Measurements from ENCODE around the gene FCRL2.
"Not testable (repeated sequence)": the region's sequence is repeated elsewhere in the genome, so short reads cannot be mapped to it uniquely, and the experiment has no call there.

FCRL2 gene

GRCh38 chr1:157748262-157748817, 28.6 kb downstream of the FCRL2 start:
- no peak for DNase-seq

GRCh38 chr1:157739229-157739901, 37.6 kb downstream of the FCRL2 start:
- no peak for DNase-seq

- not testable (repeated sequence) for DNase-seq
These were observed 40.9 kb downstream of the FCRL2 start for GRCh38 chr1:157735991-157736390.

- no peak for DNase-seq
These were observed 42.6 kb downstream of the FCRL2 start for GRCh38 chr1:157734321-157734720.

GRCh38 chr1:157732755-157733154, 44.2 kb downstream of the FCRL2 start:
- DNase-seq, result no peak

GRCh38 chr1:157725221-157725577, 51.7 kb downstream of the FCRL2 start:
- DNase-seq, result no peak

- DNase-seq, result no peak
These were observed 52.3 kb downstream of the FCRL2 start for GRCh38 chr1:157724537-157725220.

- no peak for DNase-seq
These were observed 53.8 kb downstream of the FCRL2 start for GRCh38 chr1:157723157-157723556.

GRCh38 chr1:157721985-157722384, 54.9 kb downstream of the FCRL2 start:
- no peak for DNase-seq

GRCh38 chr1:157715736-157716135, 61.2 kb downstream of the FCRL2 start:
- DNase-seq, result no peak

- no peak for DNase-seq
These were observed 65.1 kb downstream of the FCRL2 start for GRCh38 chr1:157711802-157712201.

GRCh38 chr1:157704878-157705277, 72.1 kb downstream of the FCRL2 start:
- no peak for DNase-seq

GRCh38 chr1:157703981-157704380, 73.0 kb downstream of the FCRL2 start:
- no peak for DNase-seq

- no peak for DNase-seq
These were observed 74.6 kb downstream of the FCRL2 start for GRCh38 chr1:157702308-157702825.

- no peak for DNase-seq
These were observed 76.2 kb downstream of the FCRL2 start, which contains the start of gene FCRL3 for GRCh38 chr1:157700732-157701131. TSS of gene FCRL3 (minus strand) at chr1:157700769. CDS start at chr1:157700489, 280 bp downstream.

- no peak for DNase-seq
These were observed 76.6 kb downstream of the FCRL2 start for GRCh38 chr1:157700305-157700704.

GRCh38 chr1:157697781-157698569, 79.0 kb downstream of the FCRL2 start:
- DNase-seq, result no peak

- DNase-seq, result no peak
These were observed 79.8 kb downstream of the FCRL2 start for GRCh38 chr1:157696966-157697628.

Data from eye (tissue), 1 donor.